Measurements from ENCODE around the gene FBXW8.

FBXW8 gene

DNA sequence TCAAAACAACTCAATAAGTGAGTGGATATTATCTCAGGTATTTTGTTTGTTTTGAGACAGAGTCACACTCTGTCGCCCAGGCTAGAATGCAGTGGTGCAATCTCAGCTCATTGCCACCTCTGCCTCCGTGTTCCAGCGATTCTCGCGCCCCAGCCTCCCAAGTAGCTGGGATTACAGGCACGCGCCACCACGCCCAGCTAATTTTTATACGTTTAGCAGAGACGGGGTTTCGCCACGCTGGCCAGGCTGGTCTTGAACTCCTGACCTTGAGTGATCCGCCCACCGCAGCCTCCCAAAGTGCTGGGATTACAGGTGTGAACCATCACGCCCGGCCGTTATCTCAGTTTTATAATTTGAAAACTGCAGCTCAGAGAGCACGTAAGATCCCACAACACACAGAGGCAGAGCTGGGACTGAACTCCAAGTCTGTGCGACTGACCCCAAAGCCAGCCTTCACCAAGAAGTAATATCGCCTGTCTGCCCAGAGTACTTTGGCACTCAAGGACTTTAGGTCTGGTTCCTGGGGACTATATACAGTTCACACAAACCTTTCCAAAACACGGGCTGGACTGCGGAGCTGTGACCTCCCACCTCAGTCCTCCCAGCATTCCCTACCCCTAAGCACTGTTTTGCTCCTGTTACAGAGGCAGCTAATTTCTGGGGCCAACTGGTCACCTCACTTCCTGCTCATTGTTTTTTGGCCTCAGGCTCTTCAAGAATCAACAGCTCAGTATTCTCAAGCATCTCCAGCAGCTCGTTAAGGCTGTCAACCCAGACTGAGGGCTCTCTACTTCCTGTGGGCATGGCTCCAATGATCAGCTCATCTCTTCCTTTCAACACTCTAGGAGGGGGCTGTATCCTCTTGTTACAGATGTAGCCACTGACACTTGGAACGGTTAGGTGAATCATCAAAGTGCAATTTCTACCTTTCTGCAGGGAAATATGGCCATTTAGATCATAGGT, 165.9 kb downstream of the FBXW8 start:
- no peak for DNase-seq (ENCODE audit: low read depth)

DNA sequence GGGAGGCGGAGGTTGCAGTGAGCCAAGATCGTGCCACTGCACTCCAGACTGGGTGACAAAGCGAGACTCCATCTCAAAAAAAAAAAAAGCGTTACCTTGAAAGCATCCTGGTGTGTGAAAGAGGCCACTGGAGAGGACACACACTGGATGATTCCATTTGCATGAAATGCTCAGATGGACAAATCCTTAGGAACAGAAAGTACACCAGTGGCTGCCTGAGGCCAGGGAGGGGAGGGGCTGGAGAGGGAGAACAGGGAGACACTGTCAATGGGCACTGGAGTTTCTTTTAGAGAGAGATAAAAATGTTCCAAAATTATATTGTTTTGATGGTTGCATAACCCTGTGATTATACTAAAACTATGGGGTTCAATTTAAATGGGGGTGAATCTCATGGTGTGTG, 168.7 kb downstream of the FBXW8 start:
- DNase-seq (ENCODE audit: low read depth): no peak

DNA sequence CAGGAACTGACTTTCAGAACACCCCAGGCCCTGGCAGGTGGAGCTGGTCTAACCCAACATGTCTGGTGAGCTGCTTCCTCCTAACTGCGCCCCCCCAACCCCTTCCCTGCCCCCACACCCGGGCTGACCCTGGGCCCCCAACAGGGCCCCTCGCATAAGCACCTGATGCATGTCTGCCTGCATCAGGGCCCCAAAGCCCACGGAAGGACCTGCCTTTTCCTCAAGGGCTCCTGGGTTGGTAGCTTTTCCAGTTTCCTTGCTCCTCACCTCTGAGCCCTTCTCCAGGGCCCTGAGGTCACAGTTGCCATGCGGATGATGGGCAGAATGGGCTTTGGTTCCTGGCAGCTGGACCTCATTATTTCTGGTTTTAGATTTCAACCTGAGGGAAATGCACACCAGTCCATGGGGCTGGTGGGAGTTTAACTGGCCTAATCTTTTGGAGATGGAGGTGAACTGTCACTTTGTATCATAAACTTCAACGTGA, 170.0 kb downstream of the FBXW8 start:
- DNase-seq (ENCODE audit: low read depth): no peak
